Type B pancreatic cell (in vitro differentiated cells): ENCODE data around the gene RNF5. TPM values are rescaled to one million over a fixed set of nuclear protein-coding genes. Genes with fewer than 3 reads are reported as not detected.
"Not testable (repeated sequence)": the region's sequence is repeated elsewhere in the genome, so short reads cannot be mapped to it uniquely, and the experiment has no call there.

Experiments used
- DNase-seq: peaks from one replicate; pipeline ENCODE4 v3.0.0; 2021; ENCODE audit warnings: mixed read lengths; ENCODE audit not compliant: unreplicated experiment; ENCODE audit errors: extremely low spot score
- H3K27ac Mint-ChIP-seq: 2 replicates; pipeline ENCODE4 v1.8.0; 2021; ENCODE audit warnings: mild to moderate bottlenecking, mixed read lengths
- H3K27me3 Mint-ChIP-seq: 2 replicates; pipeline ENCODE4 v1.8.0; 2021; ENCODE audit warnings: mixed read lengths
- H3K36me3 Mint-ChIP-seq: 2 replicates; pipeline ENCODE4 v1.8.0; 2021; ENCODE audit warnings: mixed read lengths
- H3K4me1 Mint-ChIP-seq: one replicate; pipeline ENCODE4 v1.8.0; 2021; ENCODE audit warnings: mixed read lengths; ENCODE audit not compliant: unreplicated experiment
- H3K4me3 Mint-ChIP-seq: 2 replicates; pipeline ENCODE4 v1.8.0; 2021; ENCODE audit warnings: mild to moderate bottlenecking, mixed read lengths
- H3K9me3 Mint-ChIP-seq: 2 replicates; pipeline ENCODE4 v1.8.0; 2021; ENCODE audit warnings: mixed read lengths
- total RNA-seq: library from RNA; stranded (reverse); gene quantifications from 2 replicates; pipeline ENCODE4 v1.2.1, GENCODE V29; 2021; ENCODE audit warnings: low replicate concordance
- TF ChIP-seq, protein P1 (sequence below): fragments of 200-600 bp; sonication (generic); conservative IDR thresholded peaks from 2 replicates; pipeline ENCODE4 v1.5.0; 2021; ENCODE audit warnings: antibody characterized with exemption, mild to moderate bottlenecking

Gene RNF5
- total RNA-seq, 1 donor from 2014 or later, result 69.2 TPM

DNA sequence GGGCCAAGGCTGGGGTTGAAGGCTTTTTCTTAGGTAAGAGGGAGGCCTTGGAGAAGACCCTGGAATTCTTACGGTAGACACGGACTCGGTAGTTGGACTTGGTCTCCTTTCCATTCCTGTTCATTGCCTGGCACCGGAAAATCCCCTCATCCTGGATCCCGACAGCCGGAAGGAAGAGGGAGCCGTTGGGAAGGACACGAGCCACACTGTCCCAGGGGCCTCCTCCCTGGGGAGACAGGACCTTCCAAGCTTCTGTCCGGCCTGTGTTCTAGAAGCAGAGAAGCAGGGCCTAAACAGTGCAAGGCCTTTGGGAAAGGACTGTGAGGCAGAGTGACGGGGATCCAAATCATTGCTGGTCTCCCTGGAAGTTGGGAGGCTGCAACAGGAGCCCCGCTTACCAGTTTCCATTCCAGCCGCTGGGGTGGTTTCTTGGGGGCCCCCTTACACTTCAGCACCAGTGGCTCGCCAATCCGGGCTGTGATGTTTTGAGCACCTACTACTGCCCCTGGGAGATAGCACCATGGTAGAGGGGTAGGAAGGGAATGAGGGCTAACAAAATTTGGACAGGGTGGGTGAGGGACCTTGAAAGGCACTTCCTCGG, 5.4 kb downstream of the RNF5 start:
- no peak overlapping the region for H3K4me3 Mint-ChIP-seq
- peaks cover 27% of the 10 kb centered on the region for H3K36me3 Mint-ChIP-seq
- H3K9me3 Mint-ChIP-seq, result no peaks in the 10 kb centered on the region
- H3K27me3 Mint-ChIP-seq, result no peaks in the 10 kb centered on the region
- no peak for DNase-seq
- no peak overlapping the region for H3K27ac Mint-ChIP-seq
- TF ChIP-seq, protein P1, sequence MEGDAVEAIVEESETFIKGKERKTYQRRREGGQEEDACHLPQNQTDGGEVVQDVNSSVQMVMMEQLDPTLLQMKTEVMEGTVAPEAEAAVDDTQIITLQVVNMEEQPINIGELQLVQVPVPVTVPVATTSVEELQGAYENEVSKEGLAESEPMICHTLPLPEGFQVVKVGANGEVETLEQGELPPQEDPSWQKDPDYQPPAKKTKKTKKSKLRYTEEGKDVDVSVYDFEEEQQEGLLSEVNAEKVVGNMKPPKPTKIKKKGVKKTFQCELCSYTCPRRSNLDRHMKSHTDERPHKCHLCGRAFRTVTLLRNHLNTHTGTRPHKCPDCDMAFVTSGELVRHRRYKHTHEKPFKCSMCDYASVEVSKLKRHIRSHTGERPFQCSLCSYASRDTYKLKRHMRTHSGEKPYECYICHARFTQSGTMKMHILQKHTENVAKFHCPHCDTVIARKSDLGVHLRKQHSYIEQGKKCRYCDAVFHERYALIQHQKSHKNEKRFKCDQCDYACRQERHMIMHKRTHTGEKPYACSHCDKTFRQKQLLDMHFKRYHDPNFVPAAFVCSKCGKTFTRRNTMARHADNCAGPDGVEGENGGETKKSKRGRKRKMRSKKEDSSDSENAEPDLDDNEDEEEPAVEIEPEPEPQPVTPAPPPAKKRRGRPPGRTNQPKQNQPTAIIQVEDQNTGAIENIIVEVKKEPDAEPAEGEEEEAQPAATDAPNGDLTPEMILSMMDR, result no peak
- peaks cover 38% of the 10 kb centered on the region for H3K4me1 Mint-ChIP-seq

DNA sequence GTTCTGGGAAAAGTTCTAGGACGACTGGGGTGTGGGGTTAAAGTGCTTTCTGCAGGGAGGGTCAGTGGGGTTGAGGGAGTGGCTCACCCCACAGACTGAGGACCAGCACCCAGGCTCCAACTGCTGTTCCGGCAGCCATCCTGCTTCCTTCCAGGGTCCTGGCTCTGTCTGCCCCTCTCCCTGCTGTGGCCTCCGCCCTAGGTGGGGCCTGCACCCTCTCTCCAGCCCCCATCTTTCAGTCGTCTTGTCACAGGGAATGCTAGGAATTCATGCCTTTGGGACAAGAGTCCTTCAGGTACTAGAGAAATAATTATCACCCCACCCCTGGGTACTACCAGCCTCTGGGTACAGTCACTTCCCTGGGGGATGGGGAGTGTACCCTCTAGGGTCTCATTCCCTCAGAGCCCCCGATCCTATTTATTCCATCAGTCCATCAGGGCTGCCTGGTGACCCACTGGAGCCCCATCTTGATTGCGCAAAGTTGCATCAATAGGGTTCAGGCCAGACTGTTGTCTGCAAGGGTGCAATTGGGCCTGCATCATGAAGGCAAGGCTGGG, 6.0 kb downstream of the RNF5 start, which contains the start of gene AGER:
Gene AGER (minus strand): TSS at position 170 of the 557 bp plus-strand sequence. CDS start 31 bp downstream, at position 139.
- TF ChIP-seq, protein P1, result no peak
- no peak within 1 kb of the TSS for H3K4me3 Mint-ChIP-seq
- H3K4me1 Mint-ChIP-seq, result peaks cover 38% of the 10 kb centered on the region
- H3K27ac Mint-ChIP-seq, result no peak within 1 kb of the TSS
- no peak for DNase-seq
- H3K36me3 Mint-ChIP-seq, result peaks cover 21% of the 10 kb centered on the region
- H3K9me3 Mint-ChIP-seq, result no peaks in the 10 kb centered on the region
- no peaks in the 10 kb centered on the region for H3K27me3 Mint-ChIP-seq

DNA sequence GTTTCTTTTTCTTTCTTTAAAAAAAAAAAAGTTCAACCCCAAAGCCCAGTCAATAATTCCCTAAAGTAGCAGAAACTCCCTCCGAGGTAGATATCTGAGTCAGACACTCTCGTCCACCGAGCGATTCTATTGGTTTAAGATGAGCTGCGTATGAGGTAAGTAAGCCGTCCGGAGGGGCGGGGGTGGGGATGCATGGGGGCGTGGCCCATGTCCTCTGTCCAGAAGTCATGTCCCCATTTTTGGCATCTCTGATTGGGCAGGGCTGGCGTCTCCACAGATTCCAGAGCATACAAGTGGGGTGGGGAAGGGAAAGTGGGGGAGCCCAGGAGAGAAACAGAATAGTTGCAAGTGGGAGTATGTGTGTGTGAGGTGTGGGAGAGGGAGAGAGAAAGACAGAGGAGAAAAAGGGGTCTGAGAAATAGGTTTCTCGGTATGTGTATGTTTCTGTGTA, 7.5 kb downstream of the RNF5 start:
- peaks cover 30% of the 10 kb centered on the region for H3K4me1 Mint-ChIP-seq
- peak overlapping the region; percentile 89 for H3K27ac Mint-ChIP-seq
- not testable (repeated sequence) for H3K9me3 Mint-ChIP-seq, H3K27me3 Mint-ChIP-seq, DNase-seq
- H3K4me3 Mint-ChIP-seq, result peak overlapping the region; percentile 76
- peaks cover 17% of the 10 kb centered on the region for H3K36me3 Mint-ChIP-seq

DNA sequence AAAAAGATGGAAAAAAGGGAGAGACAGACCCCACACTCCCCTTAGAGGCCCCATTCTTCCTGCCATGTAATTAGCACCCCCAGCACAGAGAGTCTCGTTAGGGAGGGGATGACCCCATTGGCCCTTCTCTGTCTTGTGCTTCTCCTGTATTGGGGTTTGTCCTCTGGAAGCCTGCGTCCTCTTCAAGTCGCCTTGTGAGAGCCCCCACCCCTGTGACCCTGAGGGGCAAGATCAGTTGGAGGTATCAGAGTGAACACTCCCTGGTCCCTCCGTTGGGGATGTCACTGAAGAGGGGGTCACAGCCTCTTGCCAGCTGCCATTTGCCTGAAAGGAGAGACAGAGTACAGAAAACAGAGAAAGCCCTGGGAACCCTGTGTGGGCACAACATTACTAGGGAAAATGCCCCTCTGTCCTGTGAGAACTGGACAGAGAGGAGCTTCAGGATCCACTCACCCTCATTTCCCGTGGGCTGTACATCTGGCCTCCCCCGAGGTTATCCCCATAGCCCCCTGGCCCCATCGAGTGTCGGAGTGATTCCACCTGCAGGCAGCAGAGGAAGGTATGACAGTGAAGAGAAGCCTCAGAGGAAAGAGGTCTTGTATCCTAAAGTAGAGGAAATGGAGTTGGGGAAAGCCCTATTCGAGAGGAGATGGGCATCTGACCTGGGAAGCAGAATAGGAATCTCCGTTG, 8.1 kb downstream of the RNF5 start:
- H3K9me3 Mint-ChIP-seq, DNase-seq, H3K27me3 Mint-ChIP-seq: not testable (repeated sequence)
- peak overlapping the region; percentile 89 for H3K27ac Mint-ChIP-seq
- peaks cover 16% of the 10 kb centered on the region for H3K36me3 Mint-ChIP-seq
- H3K4me3 Mint-ChIP-seq, result peak overlapping the region; percentile 77
- H3K4me1 Mint-ChIP-seq, result peaks cover 35% of the 10 kb centered on the region

DNA sequence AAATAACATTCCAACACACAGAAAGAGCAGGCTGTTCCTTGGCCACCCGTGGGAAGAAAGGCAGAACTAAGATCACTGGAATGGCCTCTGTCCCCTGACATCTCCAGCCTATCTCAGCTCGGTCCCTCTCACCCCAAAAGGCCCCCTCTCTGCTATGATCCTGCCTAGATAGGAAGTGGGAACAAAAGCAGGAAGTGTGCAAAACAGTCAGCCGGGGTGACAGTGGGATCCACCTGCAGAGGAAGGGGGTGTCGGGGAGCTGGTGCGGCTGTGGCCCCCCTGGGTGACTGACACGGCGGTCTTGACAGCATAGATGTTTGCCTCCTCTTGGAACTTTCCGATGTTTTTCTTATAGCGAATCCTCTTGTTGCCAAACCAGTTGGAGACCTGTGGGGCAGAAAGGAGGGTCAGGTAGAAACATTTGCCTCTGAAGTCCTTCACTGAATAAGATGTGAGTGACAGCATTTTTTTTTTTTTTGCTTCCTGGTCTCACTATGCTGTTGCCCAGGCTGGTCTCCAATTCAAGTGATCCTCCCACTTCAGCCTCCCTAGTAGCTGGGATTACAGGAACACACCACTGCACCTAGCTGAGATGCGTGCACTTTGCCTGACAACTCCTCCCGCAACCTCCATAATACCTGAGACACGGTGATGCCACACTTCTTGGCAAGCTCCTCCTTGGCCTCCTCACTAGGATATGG, 9.0 kb downstream of the RNF5 start:
- peak overlapping the region; percentile 89 for H3K27ac Mint-ChIP-seq
- H3K4me1 Mint-ChIP-seq, result peaks cover 38% of the 10 kb centered on the region
- H3K9me3 Mint-ChIP-seq, result no peaks in the 10 kb centered on the region
- peak overlapping the region; percentile 77 for H3K4me3 Mint-ChIP-seq
- H3K27me3 Mint-ChIP-seq, result no peaks in the 10 kb centered on the region
- H3K36me3 Mint-ChIP-seq, result peaks cover 16% of the 10 kb centered on the region
- TF ChIP-seq, protein P1, result no peak
- DNase-seq, result no peak

DNA sequence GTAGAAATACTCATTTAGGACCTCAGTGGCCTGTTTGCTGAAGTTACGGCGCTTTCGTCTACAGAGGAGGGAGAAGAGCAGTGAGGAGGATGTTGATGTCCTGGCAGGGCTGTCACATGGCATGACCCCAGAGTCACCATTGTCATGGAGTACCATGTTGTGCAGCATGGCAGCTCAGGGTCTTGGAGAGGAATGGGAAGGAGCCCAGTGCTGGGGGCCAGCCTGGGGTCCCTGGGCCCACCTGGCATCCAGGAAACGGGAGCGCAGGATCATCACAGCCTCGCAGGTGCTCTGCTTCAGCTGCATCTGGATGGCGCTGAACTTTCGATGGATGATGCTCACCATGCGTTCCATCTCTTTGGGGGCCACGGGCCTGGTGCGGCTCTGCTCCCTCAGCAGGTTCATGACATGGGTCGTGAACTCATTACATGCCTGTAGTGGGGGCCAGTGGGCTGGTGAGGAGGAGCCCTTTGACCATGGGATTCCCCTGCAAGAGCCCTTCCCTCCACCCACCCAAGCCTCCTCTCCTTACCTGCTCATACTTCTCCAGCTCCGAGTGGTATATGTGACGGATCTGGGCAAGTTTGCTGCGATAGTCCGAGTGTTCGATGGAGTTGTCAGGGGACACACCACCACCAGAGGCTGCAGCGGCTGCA, 9.6 kb downstream of the RNF5 start:
- DNase-seq, H3K9me3 Mint-ChIP-seq: not testable (repeated sequence)

More for the DNA sequence above, 9.6 kb downstream of the RNF5 start:
- H3K4me3 Mint-ChIP-seq, result peak overlapping the region; percentile 96
- H3K27ac Mint-ChIP-seq, result peak overlapping the region; percentile 94
- H3K36me3 Mint-ChIP-seq, result peaks cover 16% of the 10 kb centered on the region
- not testable (repeated sequence) for H3K27me3 Mint-ChIP-seq
- H3K4me1 Mint-ChIP-seq, result peaks cover 38% of the 10 kb centered on the region
